Calu3 (cell line): ENCODE measurements around the gene LOXL3. TPM values are rescaled to one million over a fixed set of nuclear protein-coding genes. Genes with fewer than 3 reads are reported as not detected.

Experiments
- BruUV-seq: library from RNA; stranded (reverse); fragments of 400-500 nt; replicated peaks from 2 replicates; lab custom pipeline; 2021; lab: Mats Ljungman, UMichigan
- CTCF ChIA-PET: fragments of 300-600 bp; sonication (Branson Sonifier 250); formaldehyde crosslinking; loops from one replicate; lab custom pipeline; 2022; ENCODE audit warnings: antibody characterized with exemption; lab: Charles Lee
- DNase-seq: peaks from one replicate; pipeline ENCODE4 v3.0.0; 2022
- H3K27ac Mint-ChIP-seq: one replicate; pipeline ENCODE4 v1.8.0; 2022; ENCODE audit warnings: mixed read lengths; ENCODE audit not compliant: unreplicated experiment
- H3K27me3 Mint-ChIP-seq: one replicate; pipeline ENCODE4 v1.8.0; 2022; ENCODE audit warnings: mixed read lengths; ENCODE audit not compliant: unreplicated experiment
- H3K36me3 Mint-ChIP-seq: one replicate; pipeline ENCODE4 v1.8.0; 2022; ENCODE audit warnings: mild to moderate bottlenecking, moderate library complexity, mixed read lengths; ENCODE audit not compliant: insufficient read depth, unreplicated experiment
- H3K4me1 Mint-ChIP-seq: one replicate; pipeline ENCODE4 v1.8.0; 2022; ENCODE audit warnings: mild to moderate bottlenecking, low read depth, mixed read lengths; ENCODE audit not compliant: unreplicated experiment
- H3K4me3 Mint-ChIP-seq: one replicate; pipeline ENCODE4 v1.8.0; 2022; ENCODE audit warnings: mild to moderate bottlenecking, low read depth, moderate library complexity, mixed read lengths; ENCODE audit not compliant: unreplicated experiment
- H3K9me3 Mint-ChIP-seq: one replicate; pipeline ENCODE4 v1.8.0; 2022; ENCODE audit warnings: low read depth, mixed read lengths; ENCODE audit not compliant: unreplicated experiment
- CTCF ChIP-seq: fragments of 200-600 bp; IDR thresholded peaks from one replicate; pipeline ENCODE4 v1.8.0; 2022; ENCODE audit warnings: antibody characterized with exemption; ENCODE audit not compliant: unreplicated experiment
- intact Hi-C: fragments of 100-400 bp; cut with micrococcal nuclease; formaldehyde crosslinking; loops from one replicate; pipeline ENCODE4 v1.10.0; 2022; ENCODE audit not compliant: unreplicated experiment
- total RNA-seq: library from RNA; stranded (reverse); gene quantifications from 2 replicates; pipeline ENCODE4 v1.2.3, GENCODE V29; 2022

LOXL3 gene
- total RNA-seq, 1 experiment from 2014 or later, result 1.2 TPM

GRCh38 chr2:74576863-74577229 is 23.1 kb upstream of the LOXL3 start:
- Mint-ChIP-seq H3K27me3 (peaks cover 13% of the 10 kb centered on the region), H3K9me3 (no peaks in the 10 kb centered on the region), H3K36me3 (no peaks in the 10 kb centered on the region), H3K27ac (no peak overlapping the region), H3K4me1 (peaks cover 8% of the 10 kb centered on the region), H3K4me3 (no peak overlapping the region)
- intact Hi-C loops, result no loop called here
- BruUV-seq, result no TSS peak
- CTCF ChIA-PET, result interaction anchor here (0.5 to 1.0 kb wide), 2 partner anchors 14 to 395 kb away, joined by 3 read pairs; no protein-coding TSS in a partner anchor
- no peak for DNase-seq
- no peak for TF ChIP-seq CTCF

DNA sequence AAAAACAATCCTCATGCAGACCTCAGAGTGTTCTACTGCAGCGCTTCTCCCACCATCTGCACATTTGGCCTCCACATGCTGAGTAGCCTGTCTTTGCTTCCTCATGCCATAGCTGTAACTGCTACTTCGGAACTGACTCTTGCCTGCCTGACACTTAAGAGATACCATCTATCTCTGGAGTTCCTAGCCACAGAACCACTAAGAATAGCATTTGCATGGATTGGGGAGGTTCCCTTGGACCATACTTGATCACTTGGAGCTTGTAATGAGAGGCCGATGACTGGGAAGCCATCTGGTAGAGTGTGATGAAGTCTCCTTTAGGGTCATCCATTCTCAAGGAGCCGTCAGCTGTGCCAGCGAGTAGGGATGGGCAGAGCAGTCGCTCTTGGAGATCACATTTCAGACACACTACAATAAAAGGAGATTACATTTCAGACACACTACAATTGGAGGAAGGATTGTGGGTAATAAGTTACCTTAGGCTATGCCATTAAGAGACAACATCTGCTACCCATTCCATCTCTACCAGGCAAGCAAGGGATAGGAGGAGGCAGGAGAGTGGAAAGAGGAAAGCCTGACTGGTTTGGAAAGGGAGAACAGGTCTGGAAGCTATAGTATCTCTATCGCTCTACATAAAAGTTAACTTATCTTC is 22.6 kb upstream of the LOXL3 start:
- intact Hi-C loops, result no loop called here
- BruUV-seq, result no TSS peak
- Mint-ChIP-seq H3K27me3 (peaks cover 13% of the 10 kb centered on the region), H3K4me3 (no peak overlapping the region), H3K36me3 (no peaks in the 10 kb centered on the region), H3K4me1 (peaks cover 8% of the 10 kb centered on the region), H3K9me3 (no peaks in the 10 kb centered on the region), H3K27ac (no peak overlapping the region)
- CTCF ChIA-PET, result interaction anchor here (0.5 to 1.0 kb wide), 2 partner anchors 14 to 395 kb away, joined by 3 read pairs; no protein-coding TSS in a partner anchor
- TF ChIP-seq CTCF, result no peak
- no peak for DNase-seq

DNA sequence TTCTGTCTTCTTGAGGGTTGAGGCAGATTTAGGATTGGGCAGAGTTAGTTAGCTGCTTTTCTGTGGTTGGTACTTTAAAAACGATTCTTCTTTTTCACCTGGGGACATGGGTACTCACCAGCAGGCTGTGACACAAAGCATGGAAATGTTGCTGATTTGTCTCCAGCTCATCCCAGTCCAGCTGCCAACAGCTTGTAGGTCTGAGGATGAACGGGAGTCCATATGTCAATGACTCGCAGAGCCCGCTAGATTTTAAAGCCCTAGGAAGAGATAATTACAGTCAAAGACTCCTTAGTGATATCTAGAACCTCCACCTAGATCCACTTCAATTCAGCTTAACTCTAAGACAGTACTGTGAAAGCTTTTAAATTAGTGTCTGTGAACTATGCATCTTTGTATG is 21.6 kb upstream of the LOXL3 start:
- H3K4me1 Mint-ChIP-seq, result peaks cover 8% of the 10 kb centered on the region
- no peak overlapping the region for H3K4me3 Mint-ChIP-seq
- no peaks in the 10 kb centered on the region for H3K36me3 Mint-ChIP-seq
- no peak overlapping the region for H3K27ac Mint-ChIP-seq
- DNase-seq, result no peak
- TF ChIP-seq CTCF, result no peak
- CTCF ChIA-PET, result interaction anchor here (0.5 kb wide), 1 partner anchor 91 kb away, joined by 3 read pairs; no protein-coding TSS in a partner anchor
- intact Hi-C loops, result no loop called here
- peaks cover 13% of the 10 kb centered on the region for H3K27me3 Mint-ChIP-seq
- no peaks in the 10 kb centered on the region for H3K9me3 Mint-ChIP-seq
- no TSS peak for BruUV-seq

DNA sequence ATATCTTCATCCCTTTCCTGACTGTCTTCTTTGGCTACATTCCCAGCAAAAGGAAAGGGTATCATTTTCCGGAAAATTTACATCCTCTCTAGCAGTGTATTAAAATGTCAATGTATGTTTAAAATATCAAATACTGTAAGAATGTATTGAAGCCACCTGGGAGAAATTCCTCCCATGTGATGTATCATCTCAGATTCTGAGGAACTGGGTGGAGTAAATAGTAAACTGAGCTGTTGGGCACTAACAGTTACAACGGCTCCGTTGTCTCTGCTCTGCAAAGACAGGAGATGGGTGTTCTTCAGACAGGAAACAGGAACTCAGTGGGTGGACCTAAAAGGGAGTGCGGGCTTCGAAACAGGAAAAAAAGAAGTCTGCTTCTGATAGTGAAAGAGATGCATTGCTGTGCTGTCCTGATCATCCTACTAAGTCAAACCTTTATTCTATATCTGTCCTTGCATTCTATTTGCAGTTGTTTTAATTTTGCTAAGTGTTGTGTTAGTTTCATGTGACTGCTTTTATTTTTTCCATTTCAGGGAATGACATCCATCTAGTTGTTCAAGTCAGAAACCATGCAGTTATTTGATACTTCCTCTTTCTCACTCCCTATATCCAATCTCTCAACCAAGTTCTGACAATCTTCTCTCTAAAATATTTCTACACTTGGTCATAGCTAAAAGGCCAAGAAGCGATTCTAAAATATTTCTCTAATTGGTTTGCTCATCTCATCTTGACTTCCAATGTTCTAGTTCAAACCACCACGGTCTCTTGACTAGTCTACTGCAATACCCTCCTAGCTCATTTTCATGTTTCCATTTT is 20.2 kb upstream of the LOXL3 start:
- Mint-ChIP-seq H3K4me3 (no peak overlapping the region), H3K27me3 (peaks cover 13% of the 10 kb centered on the region), H3K27ac (no peak overlapping the region), H3K4me1 (peaks cover 8% of the 10 kb centered on the region), H3K36me3 (no peaks in the 10 kb centered on the region), H3K9me3 (no peaks in the 10 kb centered on the region)
- intact Hi-C loops, result no loop called here
- DNase-seq, result no peak
- no TSS peak for BruUV-seq
- no peak for TF ChIP-seq CTCF
- CTCF ChIA-PET, result interaction anchor here (1.0 kb wide), 1 partner anchor 9 kb away, joined by 3 read pairs; no protein-coding TSS in a partner anchor
